Kidney epithelial cell (primary cell): ENCODE results near the gene ZNF260. TPM values are rescaled to one million over a fixed set of nuclear protein-coding genes. Genes with fewer than 3 reads are reported as not detected.

Experiments
- DNase-seq: peaks from one replicate; pipeline ENCODE4 v3.0.0-alpha.2; 2010; ENCODE audit warnings: low read depth
- H3K27me3 ChIP-seq: 2 replicates; pipeline ENCODE4 v1.6.0; 2011; ENCODE audit warnings: low read length; ENCODE audit not compliant: control insufficient read depth, insufficient read depth
- H3K36me3 ChIP-seq: 2 replicates; pipeline ENCODE4 v1.5.1; 2011; ENCODE audit warnings: low read length; ENCODE audit not compliant: control insufficient read depth, insufficient read depth
- H3K4me3 ChIP-seq: 2 replicates; pipeline ENCODE4 v1.5.1; 2011; ENCODE audit warnings: low read depth, mild to moderate bottlenecking, control low read depth, low read length
- total RNA-seq: library from RNA; depleted of rRNA; stranded (reverse); fragments of >200 nt; gene quantifications from 2 replicates; pipeline ENCODE4 v1.2.3, GENCODE V29; 2015
- TF ChIP-seq, protein P1 (sequence below): IDR thresholded peaks from 2 replicates; pipeline ENCODE4 v1.5.1; 2011; ENCODE audit warnings: mild to moderate bottlenecking, moderate library complexity, low read length, control low read depth, inconsistent platforms; ENCODE audit not compliant: insufficient read depth, poor library complexity, severe bottlenecking

The ZNF260 gene
- total RNA-seq, 1 donor from 2014 or later = 18.6 TPM

DNA sequence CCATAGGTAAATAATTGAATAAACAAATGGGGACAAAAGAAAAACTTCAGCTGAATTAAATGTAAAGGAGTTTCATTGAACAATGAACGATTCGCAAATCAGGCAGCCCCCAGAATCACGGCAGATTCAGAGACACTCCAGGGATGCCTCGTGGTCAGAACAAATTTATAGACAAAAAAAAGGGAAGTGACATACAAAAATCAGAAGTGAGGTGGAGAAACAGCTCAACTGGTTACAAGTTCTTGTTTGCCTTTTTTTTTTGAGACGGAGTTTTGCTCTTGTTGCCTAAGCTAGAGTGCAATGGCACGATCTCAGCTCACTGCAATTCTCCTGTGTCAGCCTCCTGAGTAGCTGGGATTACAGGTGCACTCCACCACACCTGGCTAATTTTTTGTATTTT is 44.4 kb downstream of the ZNF260 start:
- no peak overlapping the region for H3K4me3 ChIP-seq

DNA sequence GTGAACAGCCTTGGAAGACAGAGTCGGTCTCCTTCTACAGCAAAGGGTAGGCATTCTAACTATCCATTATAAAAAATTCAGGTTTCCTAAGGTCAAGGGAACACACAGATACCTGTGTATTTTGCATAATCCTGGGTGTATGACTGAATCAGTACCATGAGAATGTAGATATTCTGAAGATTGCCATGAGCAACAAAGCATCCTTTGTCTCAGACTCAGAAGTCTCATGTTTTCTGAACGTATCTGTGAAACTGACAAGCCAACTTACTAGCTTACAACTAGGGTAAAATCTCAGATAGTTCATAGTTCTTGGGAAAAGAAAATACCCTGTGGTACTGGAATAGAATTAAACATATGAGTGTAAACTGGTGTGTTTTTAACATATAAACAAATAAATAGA is 45.2 kb downstream of the ZNF260 start:
- no peak overlapping the region for H3K4me3 ChIP-seq

More for the DNA sequence above, 44.4 kb downstream of the ZNF260 start:
- TF ChIP-seq, protein P1, sequence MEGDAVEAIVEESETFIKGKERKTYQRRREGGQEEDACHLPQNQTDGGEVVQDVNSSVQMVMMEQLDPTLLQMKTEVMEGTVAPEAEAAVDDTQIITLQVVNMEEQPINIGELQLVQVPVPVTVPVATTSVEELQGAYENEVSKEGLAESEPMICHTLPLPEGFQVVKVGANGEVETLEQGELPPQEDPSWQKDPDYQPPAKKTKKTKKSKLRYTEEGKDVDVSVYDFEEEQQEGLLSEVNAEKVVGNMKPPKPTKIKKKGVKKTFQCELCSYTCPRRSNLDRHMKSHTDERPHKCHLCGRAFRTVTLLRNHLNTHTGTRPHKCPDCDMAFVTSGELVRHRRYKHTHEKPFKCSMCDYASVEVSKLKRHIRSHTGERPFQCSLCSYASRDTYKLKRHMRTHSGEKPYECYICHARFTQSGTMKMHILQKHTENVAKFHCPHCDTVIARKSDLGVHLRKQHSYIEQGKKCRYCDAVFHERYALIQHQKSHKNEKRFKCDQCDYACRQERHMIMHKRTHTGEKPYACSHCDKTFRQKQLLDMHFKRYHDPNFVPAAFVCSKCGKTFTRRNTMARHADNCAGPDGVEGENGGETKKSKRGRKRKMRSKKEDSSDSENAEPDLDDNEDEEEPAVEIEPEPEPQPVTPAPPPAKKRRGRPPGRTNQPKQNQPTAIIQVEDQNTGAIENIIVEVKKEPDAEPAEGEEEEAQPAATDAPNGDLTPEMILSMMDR = no peak
- DNase-seq = no peak
- H3K27me3 ChIP-seq = no peaks in the 10 kb centered on the region
- H3K36me3 ChIP-seq = no peaks in the 10 kb centered on the region

More for the DNA sequence above, 45.2 kb downstream of the ZNF260 start:
- TF ChIP-seq, protein P1 = no peak
- Histone ChIP-seq H3K36me3 (no peaks in the 10 kb centered on the region), H3K27me3 (no peaks in the 10 kb centered on the region)
- DNase-seq = no peak

Other genes starting within 250 kb of the ZNF260 start
- gene ZFP14, start 149.1 kb downstream of the ZNF260 start, total RNA-seq = 2.1 and 2.5 TPM in 2 replicates
- 4.7 and 6.0 TPM in 2 replicates for gene ZFP82, start 109.6 kb downstream of the ZNF260 start, total RNA-seq
- 4.8 and 9.9 TPM in 2 replicates for gene ZNF566, start 38.7 kb downstream of the ZNF260 start, total RNA-seq
- 8.4 and 16.3 TPM in 2 replicates for gene ZNF529, start 45.0 kb upstream of the ZNF260 start, total RNA-seq
- 3.6 and 13.9 TPM in 2 replicates for gene ZNF382, start 77.0 kb upstream of the ZNF260 start, total RNA-seq
- 9.4 and 12.5 TPM in 2 replicates for gene ZNF461, start 138.6 kb upstream of the ZNF260 start, total RNA-seq
- 7.7 and 7.9 TPM in 2 replicates for gene ZNF567, start 159.3 kb upstream of the ZNF260 start, total RNA-seq
- gene ZNF850, start 244.5 kb upstream of the ZNF260 start, total RNA-seq = 2.7 and 3.0 TPM in 2 replicates